GM19452 (cell line): ENCODE results near the gene AMBRA1.

ENCODE experiments used
- ATAC-seq: cut with Tn5 transposase; IDR thresholded peaks from one replicate; pipeline ENCODE4 v1.9.1; 2021; ENCODE audit not compliant: unreplicated experiment

The AMBRA1 gene

DNA sequence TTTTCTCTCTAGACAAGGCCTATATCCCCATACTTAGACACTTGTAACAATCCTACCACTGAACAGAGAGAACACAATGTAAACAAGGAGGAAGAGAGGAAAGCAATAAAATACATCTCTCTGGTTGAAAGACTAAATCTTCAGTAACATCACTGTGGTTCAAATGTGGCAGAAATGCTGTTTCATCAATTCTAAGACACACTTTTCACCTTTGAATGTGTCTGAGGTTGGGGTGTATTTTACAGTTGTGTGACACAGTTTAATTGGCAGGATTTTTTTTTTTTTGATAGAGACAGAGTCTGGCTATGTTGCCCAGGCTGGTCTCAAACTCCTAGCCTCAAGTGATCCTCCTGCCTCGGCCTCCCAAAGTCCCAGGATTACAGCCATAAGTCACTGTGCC lies 79.5 kb downstream of the AMBRA1 start:
- no peak for ATAC-seq

GRCh38 chr11:46513934-46514342 lies 79.9 kb downstream of the AMBRA1 start:
- no peak for ATAC-seq

DNA sequence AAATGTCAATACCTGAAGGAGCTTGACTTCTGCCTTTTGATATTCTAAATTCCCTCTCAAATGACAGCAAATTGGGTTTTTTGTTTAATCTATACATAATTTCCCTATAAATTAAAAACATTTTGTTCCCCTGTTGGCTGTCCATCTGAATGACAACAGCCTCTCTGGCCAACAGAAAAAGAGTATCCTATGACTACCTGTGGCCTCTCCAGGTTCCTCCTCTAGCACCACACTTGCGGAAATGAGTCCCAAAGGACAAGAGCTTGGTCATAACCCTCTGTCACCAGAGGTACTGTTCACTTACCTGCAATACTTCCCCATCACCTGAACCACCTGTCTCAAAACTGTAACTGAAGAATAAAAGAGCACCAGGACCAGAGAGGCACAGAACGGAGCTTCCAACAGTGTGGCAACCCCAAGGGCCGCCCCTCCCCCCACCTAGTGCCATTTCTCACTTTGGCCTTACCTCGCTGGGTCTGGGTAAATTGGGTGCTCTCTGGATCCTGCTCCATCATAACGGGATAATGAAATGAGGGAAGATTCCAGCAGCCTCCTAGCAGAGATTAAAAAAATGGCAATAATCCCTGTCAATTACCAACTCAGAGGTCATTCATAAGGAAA lies 81.5 kb downstream of the AMBRA1 start:
- no peak for ATAC-seq

DNA sequence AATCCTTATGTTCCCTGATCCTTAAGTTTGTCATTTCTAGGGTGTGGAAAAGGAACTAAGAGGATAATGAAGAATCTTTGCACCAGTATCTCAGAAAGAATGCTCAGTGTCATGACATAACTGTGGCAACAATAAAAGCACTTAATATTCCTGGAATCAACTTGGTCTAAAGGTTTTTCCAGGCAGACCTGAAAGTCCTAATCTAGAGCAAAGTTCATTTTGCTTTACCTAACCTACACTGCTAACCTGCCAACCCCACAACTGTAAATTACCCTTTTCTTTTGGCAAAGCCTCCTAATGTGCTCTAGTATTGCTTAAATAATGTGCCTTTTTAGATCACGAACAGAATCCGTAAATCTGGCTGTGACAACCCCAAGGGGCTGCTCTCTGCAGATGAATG lies 82.5 kb downstream of the AMBRA1 start:
- ATAC-seq = no peak

- no peak for ATAC-seq
Measured at GRCh38 chr11:46508360-46508759, 85.5 kb downstream of the AMBRA1 start.

- no peak for ATAC-seq
Measured at GRCh38 chr11:46506483-46506791, 87.4 kb downstream of the AMBRA1 start.

GRCh38 chr11:46505741-46506482 lies 87.9 kb downstream of the AMBRA1 start:
- ATAC-seq = no peak

DNA sequence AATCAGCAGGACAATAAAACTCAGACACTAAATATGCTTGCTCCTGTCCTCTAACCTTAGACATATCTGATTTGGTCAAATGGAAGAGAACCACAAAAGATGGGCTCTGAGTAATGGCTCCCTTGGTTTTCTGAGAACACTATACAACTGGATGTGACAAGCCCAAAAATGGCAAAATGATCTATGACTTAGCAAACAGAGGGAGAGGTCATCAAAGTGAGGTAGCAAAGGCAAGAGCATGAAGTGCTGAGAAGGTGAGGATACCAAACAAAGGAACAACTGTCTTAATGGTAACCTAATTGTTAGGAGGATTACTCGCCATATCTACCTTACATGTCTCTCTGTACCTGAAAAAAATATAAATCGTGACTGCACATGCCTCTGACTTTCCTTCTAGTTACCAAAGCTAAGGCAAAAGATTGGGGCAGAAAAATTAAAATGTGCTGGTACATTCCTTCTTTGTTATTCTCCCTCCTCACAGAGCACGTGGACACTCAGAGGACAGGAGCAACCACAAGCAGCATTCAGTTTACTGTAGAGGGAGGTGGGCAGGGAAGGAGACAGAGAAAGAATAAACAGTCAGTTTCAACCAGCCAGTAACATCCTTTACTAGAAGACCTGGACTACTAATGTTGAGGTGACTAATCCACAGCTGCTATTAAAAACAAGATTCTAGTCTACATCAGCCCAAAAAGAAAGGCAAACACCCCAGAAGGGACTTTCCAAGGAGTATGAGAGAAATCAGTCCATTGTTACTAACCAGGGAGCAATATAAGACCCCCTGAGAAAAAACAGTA lies 88.8 kb downstream of the AMBRA1 start:
- ATAC-seq = no peak

- no peak for ATAC-seq
Measured at GRCh38 chr11:46499821-46500220, 94.0 kb downstream of the AMBRA1 start.

DNA sequence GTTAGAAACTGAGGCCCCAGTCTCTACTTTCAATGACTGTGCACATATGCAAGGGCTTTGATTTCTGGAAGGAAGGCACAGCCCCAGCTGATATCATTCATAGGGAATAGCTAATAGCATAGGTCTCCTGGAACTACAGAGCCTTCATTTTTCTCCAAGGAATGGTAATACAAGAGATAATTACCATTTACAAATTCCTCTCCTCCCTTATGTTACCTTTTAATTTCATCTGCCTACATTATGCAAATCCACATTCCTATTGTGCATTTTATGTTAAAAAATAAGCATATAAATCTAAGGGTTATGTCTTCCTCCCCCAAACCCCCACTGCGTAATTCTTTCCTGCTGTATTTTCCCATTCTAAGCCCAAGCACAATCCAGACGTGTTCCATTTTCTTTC lies 94.9 kb downstream of the AMBRA1 start:
- no peak for ATAC-seq

GRCh38 chr11:46498179-46498578 lies 95.6 kb downstream of the AMBRA1 start:
- ATAC-seq = no peak

DNA sequence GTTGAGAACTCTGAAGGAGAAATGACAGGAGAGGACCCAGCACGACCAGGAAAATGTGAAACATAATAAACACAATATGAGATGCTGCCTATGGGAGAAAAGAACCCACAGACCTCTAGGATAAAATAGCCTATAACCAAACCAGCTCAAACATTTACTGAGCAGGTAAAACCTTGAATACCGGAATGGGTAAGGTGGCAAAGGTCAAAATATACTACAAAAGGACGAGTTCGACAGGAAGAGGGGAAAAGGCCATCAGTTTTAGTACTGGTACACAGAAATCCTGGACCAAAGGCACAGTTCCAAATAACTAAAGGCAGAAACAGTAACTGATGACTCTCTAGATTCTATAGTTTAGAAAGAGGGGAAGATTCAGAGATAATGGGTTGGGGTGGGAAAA lies 96.3 kb downstream of the AMBRA1 start:
- no peak for ATAC-seq

DNA sequence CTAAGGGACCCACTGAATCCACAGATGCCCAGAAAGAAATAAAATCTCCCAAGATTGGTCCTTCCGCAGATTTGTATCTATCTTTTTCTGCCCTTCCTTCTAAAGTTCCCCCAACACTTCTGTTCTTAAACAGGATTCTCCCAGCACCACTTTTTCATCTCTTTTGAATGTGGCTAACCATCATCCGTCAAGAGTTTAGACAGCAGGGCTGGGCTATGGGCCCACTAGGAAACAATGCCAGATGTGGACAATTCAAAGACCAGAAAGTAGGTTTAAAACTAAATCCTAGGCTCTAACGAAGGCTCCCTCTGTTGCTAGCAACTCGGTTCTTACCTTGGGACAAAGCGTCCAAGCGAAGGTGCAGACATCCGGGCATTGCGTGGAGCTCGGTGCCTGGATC lies 100.0 kb downstream of the AMBRA1 start:
- ATAC-seq = no peak

DNA sequence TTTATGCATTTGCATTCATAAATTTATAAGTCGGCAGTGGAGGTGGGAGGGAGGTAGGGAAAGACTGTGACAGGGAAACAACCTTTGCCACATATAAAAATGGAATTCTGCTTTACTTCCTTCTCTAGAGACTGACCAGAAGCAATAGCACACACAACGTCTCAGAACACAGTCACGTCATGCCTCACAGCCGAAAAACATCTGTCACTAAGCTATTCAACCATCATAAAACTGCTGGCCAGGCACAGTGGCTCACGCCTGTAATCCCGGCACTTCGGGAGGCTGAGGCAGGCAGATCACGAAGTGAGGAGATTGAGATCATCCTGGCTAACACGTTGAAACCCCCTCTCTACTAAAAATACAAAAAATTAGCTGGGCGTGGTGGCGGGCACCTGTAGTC lies 101.3 kb downstream of the AMBRA1 start:
- ATAC-seq = no peak

GRCh38 chr11:46491661-46492330 lies 102.0 kb downstream of the AMBRA1 start:
- no peak for ATAC-seq

GRCh38 chr11:46490666-46491065 lies 103.2 kb downstream of the AMBRA1 start:
- no peak for ATAC-seq

GRCh38 chr11:46489656-46490560 lies 103.9 kb downstream of the AMBRA1 start:
- ATAC-seq = no peak

DNA sequence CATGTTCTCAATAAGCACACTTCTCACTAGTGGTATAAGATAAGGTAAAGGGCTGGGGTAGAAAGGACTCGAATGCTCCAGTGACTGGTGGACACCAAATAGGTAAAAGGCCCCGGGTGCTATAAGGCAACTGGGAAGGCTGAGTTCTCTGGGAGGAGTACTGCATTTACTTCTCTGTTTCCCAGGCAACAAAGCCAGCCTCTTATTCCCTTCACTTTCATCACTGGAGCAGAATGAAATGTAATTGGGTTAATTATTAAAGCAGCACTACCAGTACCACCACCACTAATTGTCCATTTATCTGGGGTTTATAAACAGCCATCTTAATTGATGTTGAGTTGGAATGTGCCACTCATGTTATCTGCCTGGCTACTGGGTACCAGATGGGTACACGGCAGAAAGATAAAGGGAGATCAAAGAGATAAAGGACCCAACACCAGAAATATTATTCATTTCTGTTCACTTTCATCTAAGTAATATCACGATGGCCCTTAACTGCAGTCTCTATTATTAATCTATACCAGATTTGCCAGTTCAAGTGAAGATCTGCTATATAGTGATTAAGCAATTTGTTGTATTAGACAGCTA lies 107.9 kb downstream of the AMBRA1 start:
- ATAC-seq = no peak

GRCh38 chr11:46484101-46484500 lies 109.7 kb downstream of the AMBRA1 start:
- ATAC-seq = no peak

DNA sequence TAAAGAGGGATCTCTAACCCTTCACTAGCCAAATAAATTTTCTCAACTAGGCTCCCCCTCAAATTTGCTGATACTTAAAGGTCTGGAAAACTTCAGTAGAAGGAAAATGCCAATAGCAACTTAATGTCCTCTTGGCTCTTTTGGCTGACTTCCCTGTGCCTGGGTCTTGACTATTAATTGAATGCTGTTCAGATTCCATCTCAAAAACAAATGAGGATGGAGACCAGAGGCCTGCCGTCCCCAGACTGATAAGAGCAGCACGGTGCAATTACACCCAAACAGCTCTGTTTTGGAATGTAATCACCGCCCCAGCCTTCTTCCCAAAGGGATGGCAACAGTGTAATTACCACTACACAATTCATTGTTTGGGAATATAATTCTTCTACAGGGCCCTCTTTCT lies 112.9 kb downstream of the AMBRA1 start:
- ATAC-seq = no peak
